Peyer's patch (tissue), 4 donors: ENCODE results near the gene SMURF2. TPM values are rescaled to one million over a fixed set of nuclear protein-coding genes. Genes with fewer than 3 reads are reported as not detected.
"Not testable (repeated sequence)": the region's sequence is repeated elsewhere in the genome, so short reads cannot be mapped to it uniquely, and the experiment has no call there.

ENCODE experiments used
- DNase-seq, 3 donors: peaks; one replicate each; pipeline ENCODE4 v3.0.0-alpha.2; 2017 to 2019
- H3K27ac ChIP-seq, 4 donors: fragments of 200-600 bp; sonication (generic); one replicate each; pipeline ENCODE4 v1.5.1; 2016 to 2019
- H3K27me3 ChIP-seq, 2 donors: fragments of 200-600 bp; sonication (generic); one replicate each; pipeline ENCODE4 v1.5.1; 2019
- H3K36me3 ChIP-seq, 3 donors: fragments of 200-600 bp; sonication (generic); one replicate each; pipeline ENCODE4 v1.5.1; 2016 to 2019
- H3K4me1 ChIP-seq, 4 donors: fragments of 200-600 bp; sonication (generic); one replicate each; pipeline ENCODE4 v1.5.1; 2016 to 2019
- H3K4me3 ChIP-seq, 4 donors: fragments of 200-600 bp; sonication (generic); 1 replicate in 3 of 4; 2 replicates in 1 of 4; pipeline ENCODE4 v1.5.1; 2016 to 2019; ENCODE audit warnings: mild to moderate bottlenecking in 1 of 4
- H3K9me3 ChIP-seq, 4 donors: fragments of 200-600 bp; sonication (generic); one replicate each; pipeline ENCODE4 v1.5.1; 2016 to 2019; ENCODE audit warnings: mild to moderate bottlenecking in 1 of 4
- POLR2A ChIP-seq, 2 donors: fragments of 450-650 bp; IDR thresholded peaks; one replicate each; pipeline ENCODE4 v1.5.1; 2017; ENCODE audit warnings: antibody characterized with exemption in 2 of 2, mild to moderate bottlenecking in 2 of 2, moderate library complexity in 2 of 2
- total RNA-seq, 4 donors: library from RNA; depleted of rRNA; stranded (reverse); fragments of >200 nt; gene quantifications; one replicate each; pipeline ENCODE4 v1.1.0, GENCODE V29; 2016
- TF ChIP-seq, protein P1 (sequence below), 6 experiments: fragments of 450-650 bp in 4 of 6; fragments of 200-600 bp in 2 of 6; sonication (generic) in 1 of 6; IDR thresholded peaks; one replicate each; pipeline ENCODE4 v1.5.1; 2017 to 2019; ENCODE audit warnings: antibody characterized with exemption in 6 of 6, mild to moderate bottlenecking in 3 of 6, moderate library complexity in 1 of 6

Gene SMURF2
- total RNA-seq, 4 donors from 2014 or later, result 34.3 to 41.6 (median 37.5) TPM

DNA sequence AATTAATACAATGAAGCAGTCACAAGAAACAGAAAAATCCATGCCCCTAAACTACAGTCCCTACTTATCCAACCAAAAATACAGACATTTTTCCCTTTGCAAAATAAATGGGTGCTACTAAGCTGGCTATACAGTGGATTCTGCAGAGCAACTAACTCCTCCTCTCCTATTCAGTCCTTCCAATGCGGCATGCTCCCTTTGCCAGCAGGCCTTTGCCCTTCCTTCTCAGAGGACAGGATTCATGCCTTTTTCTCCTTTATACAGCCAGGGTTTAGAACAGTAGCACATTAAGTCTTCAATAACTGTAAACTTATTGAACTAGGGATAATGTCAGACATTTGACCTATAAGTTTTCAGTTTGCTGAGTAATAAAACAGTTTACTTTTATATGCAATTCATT lies 70.2 kb downstream of the SMURF2 start:
- Histone ChIP-seq H3K27ac (no peak overlapping the region), H3K27me3 (no peaks in the 10 kb centered on the region), H3K4me3 (no peak overlapping the region), H3K9me3 (no peaks in the 10 kb centered on the region), H3K4me1 (no peaks in the 10 kb centered on the region), H3K36me3 (peaks cover 0 to 65% (median 0%) of the 10 kb centered on the region in 3 donors)
- TF ChIP-seq, protein P1, sequence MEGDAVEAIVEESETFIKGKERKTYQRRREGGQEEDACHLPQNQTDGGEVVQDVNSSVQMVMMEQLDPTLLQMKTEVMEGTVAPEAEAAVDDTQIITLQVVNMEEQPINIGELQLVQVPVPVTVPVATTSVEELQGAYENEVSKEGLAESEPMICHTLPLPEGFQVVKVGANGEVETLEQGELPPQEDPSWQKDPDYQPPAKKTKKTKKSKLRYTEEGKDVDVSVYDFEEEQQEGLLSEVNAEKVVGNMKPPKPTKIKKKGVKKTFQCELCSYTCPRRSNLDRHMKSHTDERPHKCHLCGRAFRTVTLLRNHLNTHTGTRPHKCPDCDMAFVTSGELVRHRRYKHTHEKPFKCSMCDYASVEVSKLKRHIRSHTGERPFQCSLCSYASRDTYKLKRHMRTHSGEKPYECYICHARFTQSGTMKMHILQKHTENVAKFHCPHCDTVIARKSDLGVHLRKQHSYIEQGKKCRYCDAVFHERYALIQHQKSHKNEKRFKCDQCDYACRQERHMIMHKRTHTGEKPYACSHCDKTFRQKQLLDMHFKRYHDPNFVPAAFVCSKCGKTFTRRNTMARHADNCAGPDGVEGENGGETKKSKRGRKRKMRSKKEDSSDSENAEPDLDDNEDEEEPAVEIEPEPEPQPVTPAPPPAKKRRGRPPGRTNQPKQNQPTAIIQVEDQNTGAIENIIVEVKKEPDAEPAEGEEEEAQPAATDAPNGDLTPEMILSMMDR (IDR thresholded peaks at IDR 0.05), result no peak
- no peak for TF ChIP-seq POLR2A (IDR thresholded peaks at IDR 0.05)
- DNase-seq, result no peak

DNA sequence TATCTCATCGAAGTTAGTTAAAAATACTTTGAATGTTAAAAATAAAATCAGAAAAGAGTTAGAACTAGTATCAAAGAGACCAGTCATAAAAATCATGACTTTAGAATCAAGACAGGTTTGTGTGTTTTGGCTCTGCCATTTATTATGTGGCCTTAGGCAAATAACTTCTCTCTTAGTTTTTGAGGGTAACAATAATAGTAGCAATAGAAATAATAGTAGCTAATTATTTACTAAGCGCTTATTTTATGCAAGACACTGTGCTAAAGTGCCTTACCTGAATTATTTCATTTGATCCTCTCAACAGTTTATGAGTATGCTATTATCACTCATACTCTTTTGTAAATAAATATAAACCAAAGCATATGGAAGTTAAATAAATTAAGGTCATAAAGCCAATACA lies 77.0 kb downstream of the SMURF2 start:
- Histone ChIP-seq H3K4me1 (no peaks in the 10 kb centered on the region), H3K27me3 (no peaks in the 10 kb centered on the region), H3K9me3 (no peaks in the 10 kb centered on the region), H3K36me3 (peaks cover 0 to 60% (median 0%) of the 10 kb centered on the region in 3 donors), H3K4me3 (no peak overlapping the region), H3K27ac (no peak overlapping the region)
- DNase-seq, result no peak
- TF ChIP-seq POLR2A (IDR thresholded peaks at IDR 0.05), result no peak
- TF ChIP-seq, protein P1 (IDR thresholded peaks at IDR 0.05), result no peak

DNA sequence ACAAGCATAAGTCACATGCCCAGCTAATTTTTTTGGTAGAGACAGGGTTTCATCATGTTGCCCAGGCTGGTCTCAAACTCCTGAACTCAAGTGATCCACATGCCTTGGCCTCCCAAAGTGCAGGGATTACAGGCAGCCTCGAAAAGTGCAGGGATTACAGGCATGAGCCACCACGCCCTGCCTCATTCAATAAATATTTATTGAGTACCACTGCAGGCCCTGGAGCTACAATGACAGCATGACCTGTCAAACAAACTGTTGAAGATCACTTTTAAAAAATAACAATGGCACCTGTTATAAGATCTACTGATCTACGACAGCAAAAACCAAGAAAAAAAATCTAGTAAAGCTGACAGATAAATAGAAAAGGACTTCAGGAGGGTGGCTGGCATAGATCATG lies 79.1 kb downstream of the SMURF2 start:
- no peaks in the 10 kb centered on the region for H3K9me3 ChIP-seq
- H3K36me3 ChIP-seq, result peaks cover 0 to 66% (median 0%) of the 10 kb centered on the region in 3 donors
- H3K4me3 ChIP-seq, result no peak overlapping the region
- no peaks in the 10 kb centered on the region for H3K27me3 ChIP-seq
- DNase-seq, result no peak
- H3K4me1 ChIP-seq, result no peaks in the 10 kb centered on the region
- no peak for TF ChIP-seq POLR2A (IDR thresholded peaks at IDR 0.05)
- TF ChIP-seq, protein P1 (IDR thresholded peaks at IDR 0.05), result no peak
- H3K27ac ChIP-seq, result no peak overlapping the region

DNA sequence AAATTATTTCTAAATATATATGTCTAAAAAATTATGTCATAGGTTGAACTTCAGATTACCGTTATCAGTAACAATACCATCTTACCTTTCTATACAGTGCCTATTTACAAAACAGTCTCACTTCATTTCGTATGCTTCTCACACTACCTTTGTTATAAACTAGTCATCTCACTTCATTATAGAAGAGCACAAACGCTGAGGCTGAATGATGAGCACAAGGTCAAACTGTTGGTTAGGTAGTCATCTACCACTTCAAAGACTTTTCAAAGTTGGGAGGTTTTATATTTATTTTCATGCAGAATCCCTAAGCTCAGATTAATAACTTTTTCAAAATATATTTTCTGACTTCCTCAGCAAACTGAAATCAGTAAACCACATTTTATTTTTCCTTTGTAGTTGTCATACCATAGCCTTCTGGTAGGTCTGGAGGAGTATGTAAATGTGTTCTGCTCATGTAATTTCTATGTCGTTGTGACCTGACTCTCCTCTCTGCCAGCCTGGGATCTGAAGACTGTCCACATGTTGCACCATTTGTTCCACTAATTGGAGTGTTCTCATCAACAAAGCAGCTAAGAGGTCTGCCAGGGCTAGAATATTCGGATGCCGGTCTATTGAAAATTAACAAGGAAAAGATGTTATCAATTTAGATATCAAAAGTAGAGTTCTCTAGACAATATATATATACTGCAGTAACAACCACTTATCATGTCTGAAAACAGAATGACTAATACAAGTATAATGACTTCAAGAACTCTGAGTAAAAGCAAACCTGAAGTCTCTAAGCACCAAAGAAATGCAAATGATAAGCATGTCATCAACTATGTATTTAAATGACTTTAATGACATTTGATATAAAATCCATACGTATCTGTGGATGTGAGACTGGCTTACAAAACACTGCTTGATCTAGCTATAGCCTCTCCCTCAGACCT lies 81.5 kb downstream of the SMURF2 start:
- Histone ChIP-seq H3K27me3 (no peaks in the 10 kb centered on the region), H3K27ac (no peak overlapping the region), H3K4me3 (no peak overlapping the region), H3K9me3 (no peaks in the 10 kb centered on the region), H3K4me1 (no peaks in the 10 kb centered on the region), H3K36me3 (peaks cover 0 to 78% (median 0%) of the 10 kb centered on the region in 3 donors)
- no peak for DNase-seq
- TF ChIP-seq POLR2A (IDR thresholded peaks at IDR 0.05), result no peak
- TF ChIP-seq, protein P1 (IDR thresholded peaks at IDR 0.05), result no peak

DNA sequence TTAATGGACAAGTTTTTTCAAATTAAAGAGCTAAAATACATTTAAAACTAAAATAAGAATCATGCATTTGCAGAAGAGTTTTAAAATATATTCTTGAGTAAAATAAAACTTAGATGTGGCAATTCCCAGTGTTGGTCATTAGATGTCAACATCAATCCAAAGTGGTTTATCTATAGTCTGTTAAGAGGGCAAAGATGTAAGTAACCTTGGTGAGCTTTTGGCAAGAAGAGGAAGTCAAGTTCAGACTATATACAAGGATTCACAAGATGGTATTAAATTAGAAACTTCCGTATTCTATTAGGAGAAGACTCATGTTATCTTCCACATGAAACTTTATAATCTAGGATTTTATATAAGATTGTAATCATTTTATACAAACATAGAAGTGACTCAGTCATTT lies 82.2 kb downstream of the SMURF2 start:
- Histone ChIP-seq H3K36me3 (peaks cover 0 to 84% (median 0%) of the 10 kb centered on the region in 3 donors), H3K9me3 (no peaks in the 10 kb centered on the region), H3K27me3 (no peaks in the 10 kb centered on the region), H3K4me1 (no peaks in the 10 kb centered on the region), H3K27ac (no peak overlapping the region), H3K4me3 (no peak overlapping the region)
- TF ChIP-seq, protein P1 (IDR thresholded peaks at IDR 0.05), result no peak
- no peak for TF ChIP-seq POLR2A (IDR thresholded peaks at IDR 0.05)
- DNase-seq, result no peak

DNA sequence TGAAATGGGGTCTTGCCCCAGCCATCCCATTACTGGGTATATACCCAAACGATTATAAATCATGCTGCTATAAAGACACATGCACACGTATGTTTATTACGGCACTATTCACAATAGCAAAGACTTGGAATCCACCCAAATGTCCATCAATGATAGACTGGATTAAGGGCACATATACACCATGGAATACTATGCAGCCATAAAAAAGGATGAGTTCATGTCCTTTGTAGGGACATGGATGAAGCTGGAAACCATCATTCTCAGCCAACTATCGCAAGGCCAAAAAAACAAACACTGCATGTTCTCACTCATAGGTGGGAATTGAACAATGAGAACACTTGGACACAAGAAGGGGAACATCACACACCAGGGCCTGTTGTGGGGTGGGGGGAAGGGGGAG lies 85.1 kb downstream of the SMURF2 start:
- DNase-seq, H3K4me1 ChIP-seq, H3K4me3 ChIP-seq, H3K27me3 ChIP-seq, H3K27ac ChIP-seq, H3K9me3 ChIP-seq: not testable (repeated sequence)
- peaks cover 0 to 64% (median 0%) of the 10 kb centered on the region in 3 donors for H3K36me3 ChIP-seq
